PC-3 (cell line): Measurements from ENCODE around the gene CIDEB. TPM values are rescaled to one million over a fixed set of nuclear protein-coding genes. Genes with fewer than 3 reads are reported as not detected.

Experiments used
- ATAC-seq: fragments of 200-7000 bp; cut with Tn5 transposase; 2 replicates; pipeline ENCODE4 v1.9.1; 2020; ENCODE audit warnings: mild to moderate bottlenecking, moderate library complexity
- BruUV-seq: library from RNA; stranded (reverse); fragments of 400-500 nt; replicated peaks from 2 replicates; lab custom pipeline; 2021; lab: Mats Ljungman, UMichigan
- CTCF ChIA-PET: fragments of 300-600 bp; sonication (Branson Sonifier 250); formaldehyde crosslinking; loops from one replicate; lab custom pipeline; 2022; ENCODE audit warnings: antibody characterized with exemption; lab: Charles Lee
- POLR2A ChIA-PET: fragments of 300-600 bp; sonication (Branson Sonifier 250); formaldehyde crosslinking; loops from one replicate; lab custom pipeline; 2022; ENCODE audit warnings: antibody characterized with exemption; ENCODE audit not compliant: unreplicated experiment; lab: Charles Lee
- DNase-seq: peaks from one replicate; pipeline ENCODE4 v3.0.0-alpha.2; 2015
- H2AFZ ChIP-seq: fragments of 300-600 bp; sonication (generic); 2 replicates; pipeline ENCODE4 v1.6.0; 2016; ENCODE audit warnings: antibody characterized with exemption, low read length
- H3F3A ChIP-seq: fragments of 300-600 bp; sonication (generic); one replicate; pipeline ENCODE4 v1.6.0; 2017; ENCODE audit warnings: antibody characterized with exemption, low read length, control low read depth, mild to moderate bottlenecking; ENCODE audit not compliant: unreplicated experiment
- H3K27ac ChIP-seq: fragments of 300-600 bp; sonication (generic); 2 replicates; pipeline ENCODE4 v1.5.1; 2016; ENCODE audit warnings: mild to moderate bottlenecking, low read length
- H3K27me3 ChIP-seq: fragments of 300-600 bp; sonication (generic); 2 replicates; pipeline ENCODE4 v1.6.1; 2016; ENCODE audit warnings: low read length, mixed read lengths
- H3K36me3 ChIP-seq: fragments of 300-600 bp; sonication (generic); 2 replicates; pipeline ENCODE4 v1.6.1; 2016; ENCODE audit warnings: low read depth, mixed run types, low read length, mixed read lengths
- H3K4me1 ChIP-seq: fragments of 300-600 bp; sonication (generic); 2 replicates; pipeline ENCODE4 v1.5.1; 2016; ENCODE audit warnings: low read length; ENCODE audit not compliant: insufficient read depth
- H3K4me2 ChIP-seq: fragments of 300-600 bp; sonication (generic); 2 replicates; pipeline ENCODE4 v1.6.0; 2016; ENCODE audit warnings: low read length
- H3K4me3 ChIP-seq: fragments of 300-600 bp; sonication (generic); 2 replicates; pipeline ENCODE4 v1.5.1; 2016; ENCODE audit warnings: mild to moderate bottlenecking, low read length, mixed read lengths
- H3K79me2 ChIP-seq: fragments of 300-600 bp; sonication (generic); 2 replicates; pipeline ENCODE4 v1.6.1; 2017; ENCODE audit warnings: low read length, mixed read lengths
- H3K9ac ChIP-seq: fragments of 300-600 bp; sonication (generic); 2 replicates; pipeline ENCODE4 v1.6.0; 2016; ENCODE audit warnings: mild to moderate bottlenecking, low read length
- H3K9me2 ChIP-seq: fragments of 300-600 bp; sonication (generic); replicated peaks from 2 replicates; pipeline ENCODE4 v1.6.1; 2016; ENCODE audit warnings: mixed run types, low read length, mixed read lengths
- H3K9me3 ChIP-seq: fragments of 300-600 bp; sonication (generic); 2 replicates; pipeline ENCODE4 v1.6.1; 2016; ENCODE audit warnings: low read length, mixed read lengths
- H4K20me1 ChIP-seq: fragments of 300-600 bp; sonication (generic); 2 replicates; pipeline ENCODE4 v1.6.1; 2016; ENCODE audit warnings: low read length, mixed read lengths
- EZH2 ChIP-seq: fragments of 300-600 bp; sonication (generic); IDR thresholded peaks from one replicate; pipeline ENCODE4 v1.6.1; 2017; ENCODE audit warnings: antibody characterized with exemption, mild to moderate bottlenecking, low read length; ENCODE audit not compliant: unreplicated experiment
- EZH2phosphoT487 ChIP-seq: fragments of 300-600 bp; sonication (generic); IDR thresholded peaks from 2 replicates; pipeline ENCODE4 v1.6.1; 2018; ENCODE audit warnings: mild to moderate bottlenecking, antibody characterized with exemption, low read length, borderline replicate concordance
- intact Hi-C: fragments of 100-400 bp; cut with micrococcal nuclease; formaldehyde crosslinking; loops from 2 replicates; pipeline ENCODE4 v1.9.0; 2023
- total RNA-seq: library from RNA; depleted of rRNA; stranded (reverse); fragments of >200 nt; gene quantifications from 2 replicates; pipeline ENCODE4 v1.2.3, GENCODE V29; 2014
- TF ChIP-seq, protein P1 (sequence below): fragments of 300-600 bp; sonication (generic); conservative IDR thresholded peaks from 2 replicates; pipeline ENCODE4 v1.5.1; 2017; ENCODE audit warnings: antibody characterized with exemption, low read depth, mild to moderate bottlenecking, low read length

The CIDEB gene
- total RNA-seq, 1 experiment from 2014 or later, result not detected

DNA sequence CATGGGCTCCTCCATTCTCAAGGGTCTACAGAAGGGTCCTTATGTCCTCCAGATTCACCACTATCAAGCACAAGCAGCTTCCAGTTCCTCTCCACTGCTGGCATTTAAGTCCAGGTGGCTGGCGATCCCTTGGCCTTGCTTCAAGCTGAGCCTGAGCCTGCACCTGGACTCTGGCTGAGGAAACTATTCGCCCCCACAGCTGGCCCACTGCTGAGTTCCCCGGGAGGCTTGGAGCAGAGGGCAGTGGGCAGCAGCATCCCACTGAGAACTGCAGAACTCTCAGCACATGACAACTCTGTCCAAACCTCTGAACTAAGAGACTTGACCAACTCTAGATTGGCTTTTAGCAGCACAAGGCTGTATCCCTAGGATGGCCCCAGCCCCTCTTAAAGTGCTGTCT lies 25.0 kb downstream of the CIDEB start:
- CTCF ChIA-PET, result no interaction called here

DNA sequence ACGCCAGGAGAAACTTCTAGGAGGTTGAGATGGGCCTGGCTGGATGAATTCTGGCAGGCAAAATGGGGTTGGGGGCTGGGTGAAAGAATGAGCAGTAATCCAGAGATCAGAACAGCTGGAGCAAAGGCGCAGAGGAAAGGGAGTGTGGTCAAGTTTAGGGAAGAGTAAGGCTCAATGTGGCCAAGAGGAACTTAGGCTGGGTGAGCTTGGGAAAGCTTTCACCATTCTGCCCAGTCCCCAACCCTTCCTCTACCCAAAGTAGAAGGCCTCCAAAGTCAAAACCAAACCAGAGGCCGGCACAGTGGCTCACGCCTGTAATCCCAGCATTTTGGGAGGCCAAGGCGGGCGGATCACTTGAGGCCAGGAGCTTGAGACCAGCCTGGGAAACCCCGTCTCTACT lies 26.1 kb downstream of the CIDEB start:
- Histone ChIP-seq H3K27me3 (no peaks in the 10 kb centered on the region), H3K36me3 (no peaks in the 10 kb centered on the region), H3K27ac (no peak overlapping the region), H3K4me2 (no peak overlapping the region), H3K9me3 (no peaks in the 10 kb centered on the region), H3K4me3 (no peak overlapping the region), H3K9me2 (no peaks in the 10 kb centered on the region), H3F3A (no peaks in the 10 kb centered on the region), H3K9ac (no peak overlapping the region), H4K20me1 (no peaks in the 10 kb centered on the region), H3K4me1 (peaks cover 7% of the 10 kb centered on the region), H3K79me2 (no peaks in the 10 kb centered on the region), H2AFZ (no peak overlapping the region)
- POLR2A ChIA-PET, result no interaction called here
- TF ChIP-seq EZH2phosphoT487, result no peak
- TF ChIP-seq, protein P1, sequence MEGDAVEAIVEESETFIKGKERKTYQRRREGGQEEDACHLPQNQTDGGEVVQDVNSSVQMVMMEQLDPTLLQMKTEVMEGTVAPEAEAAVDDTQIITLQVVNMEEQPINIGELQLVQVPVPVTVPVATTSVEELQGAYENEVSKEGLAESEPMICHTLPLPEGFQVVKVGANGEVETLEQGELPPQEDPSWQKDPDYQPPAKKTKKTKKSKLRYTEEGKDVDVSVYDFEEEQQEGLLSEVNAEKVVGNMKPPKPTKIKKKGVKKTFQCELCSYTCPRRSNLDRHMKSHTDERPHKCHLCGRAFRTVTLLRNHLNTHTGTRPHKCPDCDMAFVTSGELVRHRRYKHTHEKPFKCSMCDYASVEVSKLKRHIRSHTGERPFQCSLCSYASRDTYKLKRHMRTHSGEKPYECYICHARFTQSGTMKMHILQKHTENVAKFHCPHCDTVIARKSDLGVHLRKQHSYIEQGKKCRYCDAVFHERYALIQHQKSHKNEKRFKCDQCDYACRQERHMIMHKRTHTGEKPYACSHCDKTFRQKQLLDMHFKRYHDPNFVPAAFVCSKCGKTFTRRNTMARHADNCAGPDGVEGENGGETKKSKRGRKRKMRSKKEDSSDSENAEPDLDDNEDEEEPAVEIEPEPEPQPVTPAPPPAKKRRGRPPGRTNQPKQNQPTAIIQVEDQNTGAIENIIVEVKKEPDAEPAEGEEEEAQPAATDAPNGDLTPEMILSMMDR, result no peak
- no peak for TF ChIP-seq EZH2
- ATAC-seq, result no peak
- CTCF ChIA-PET, result no interaction called here
- BruUV-seq, result no TSS peak
- intact Hi-C loops, result no loop called here
- no peak for DNase-seq

More for the DNA sequence above, 25.0 kb downstream of the CIDEB start:
- Histone ChIP-seq H4K20me1 (no peaks in the 10 kb centered on the region), H3K9me3 (no peaks in the 10 kb centered on the region), H3K79me2 (no peaks in the 10 kb centered on the region), H3K4me1 (peaks cover 7% of the 10 kb centered on the region), H2AFZ (no peak overlapping the region), H3K9me2 (no peaks in the 10 kb centered on the region), H3K9ac (no peak overlapping the region), H3K27ac (no peak overlapping the region), H3K4me3 (no peak overlapping the region), H3K4me2 (no peak overlapping the region), H3K27me3 (no peaks in the 10 kb centered on the region), H3K36me3 (no peaks in the 10 kb centered on the region), H3F3A (no peaks in the 10 kb centered on the region)
- intact Hi-C loops, result no loop called here
- POLR2A ChIA-PET, result no interaction called here
- TF ChIP-seq, protein P1, result no peak
- TF ChIP-seq EZH2phosphoT487 (no peak), EZH2 (no peak)
- no TSS peak for BruUV-seq
- no peak for ATAC-seq
- no peak for DNase-seq

DNA sequence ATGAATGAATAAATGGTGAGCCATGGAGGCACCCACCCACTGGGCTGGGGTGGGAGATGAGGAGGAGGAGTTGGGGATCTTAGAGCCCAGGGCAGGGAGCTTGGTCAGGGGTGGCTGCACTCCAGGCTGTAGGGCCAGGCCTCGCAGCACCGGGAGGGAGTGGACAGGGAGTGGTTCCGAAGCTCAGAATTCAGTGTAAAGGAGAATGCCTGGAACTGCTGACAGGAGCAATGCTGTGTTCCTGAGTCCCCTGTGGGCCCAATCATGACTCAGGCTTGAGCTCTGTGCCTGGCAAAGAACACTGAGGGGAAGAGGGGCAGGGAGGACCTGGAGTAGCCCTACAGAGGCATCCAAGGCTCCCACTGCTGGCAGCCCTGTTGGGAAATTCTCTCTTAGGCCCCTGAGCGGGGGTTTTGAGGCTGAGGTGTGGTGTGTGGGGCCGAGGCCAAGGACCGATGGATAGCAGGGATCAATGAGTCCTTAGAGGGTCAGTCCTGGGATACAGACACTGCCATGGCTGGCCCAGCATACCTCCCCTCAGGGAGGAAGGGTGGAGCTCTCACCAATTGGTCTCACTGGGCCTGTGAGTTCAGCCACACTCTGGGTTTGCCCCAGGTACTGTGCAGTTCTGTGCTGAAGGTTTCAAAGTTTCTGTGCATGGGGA lies 26.8 kb downstream of the CIDEB start:
- no TSS peak for BruUV-seq
- no peak overlapping the region for H3K4me3 ChIP-seq
- no peaks in the 10 kb centered on the region for H3K9me3 ChIP-seq
- H3K79me2 ChIP-seq, result no peaks in the 10 kb centered on the region
- ChIA-PET CTCF (no interaction called here), POLR2A (no interaction called here)
- no peaks in the 10 kb centered on the region for H3K27me3 ChIP-seq
- no peak overlapping the region for H3K27ac ChIP-seq
- no peak for TF ChIP-seq EZH2
- TF ChIP-seq, protein P1, result no peak
- TF ChIP-seq EZH2phosphoT487, result no peak
- H3F3A ChIP-seq, result no peaks in the 10 kb centered on the region
- H3K4me1 ChIP-seq, result peaks cover 7% of the 10 kb centered on the region
- no peaks in the 10 kb centered on the region for H3K9me2 ChIP-seq
- no peaks in the 10 kb centered on the region for H4K20me1 ChIP-seq
- intact Hi-C loops, result no loop called here
- no peak overlapping the region for H3K9ac ChIP-seq
- no peak overlapping the region for H3K4me2 ChIP-seq
- DNase-seq (no peak), ATAC-seq (no peak)
- H3K36me3 ChIP-seq, result no peaks in the 10 kb centered on the region
- H2AFZ ChIP-seq, result no peak overlapping the region
